GM12872 (cell line): ENCODE data around the gene MRTFB.

Experiments
- CTCF ChIP-seq: IDR thresholded peaks from 3 replicates; pipeline ENCODE4 v1.5.1; 2011; ENCODE audit warnings: low read depth, mild to moderate bottlenecking, low read length, moderate library complexity; ENCODE audit not compliant: insufficient read depth

MRTFB gene

DNA sequence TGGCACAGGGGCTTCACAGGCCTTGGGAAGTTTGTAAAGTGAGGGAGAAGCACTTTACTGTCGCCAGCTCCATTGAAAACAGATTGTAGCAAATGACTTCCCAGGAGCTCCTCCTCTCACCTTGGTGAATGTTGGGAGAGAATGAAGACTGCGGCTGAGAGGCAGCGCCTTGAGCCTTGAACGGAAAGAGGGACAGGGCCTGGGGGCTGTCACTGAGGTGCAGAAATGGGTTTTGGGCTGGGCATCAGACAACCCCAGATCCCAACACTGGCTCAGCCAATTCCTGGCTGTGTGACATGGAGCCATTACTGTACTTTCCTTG lies 603 bp upstream of the MRTFB start:
- no peak for TF ChIP-seq CTCF

- TF ChIP-seq CTCF: no peak
These were observed 605 bp downstream of the MRTFB start for GRCh38 chr16:14071576-14072271.

DNA sequence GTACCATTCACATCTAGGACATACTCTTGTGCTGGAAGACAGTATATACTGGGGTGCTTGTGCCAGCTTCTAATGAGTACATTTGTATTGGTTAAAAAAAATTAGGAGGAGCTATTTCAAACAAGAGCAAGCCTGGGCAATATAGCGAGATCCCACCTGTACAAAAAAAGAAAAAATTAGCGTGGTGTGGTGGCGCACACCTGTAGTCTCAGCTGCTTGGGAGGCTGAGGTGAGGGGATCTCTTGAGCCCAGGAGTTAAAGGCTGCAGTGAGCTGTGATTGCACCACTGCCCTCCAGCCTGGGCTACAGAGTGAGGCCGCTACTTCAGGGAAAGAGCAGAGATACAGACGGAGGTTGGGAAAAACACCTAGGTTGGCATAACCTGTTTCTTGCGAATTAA lies 1.2 kb downstream of the MRTFB start:
- no peak for TF ChIP-seq CTCF

DNA sequence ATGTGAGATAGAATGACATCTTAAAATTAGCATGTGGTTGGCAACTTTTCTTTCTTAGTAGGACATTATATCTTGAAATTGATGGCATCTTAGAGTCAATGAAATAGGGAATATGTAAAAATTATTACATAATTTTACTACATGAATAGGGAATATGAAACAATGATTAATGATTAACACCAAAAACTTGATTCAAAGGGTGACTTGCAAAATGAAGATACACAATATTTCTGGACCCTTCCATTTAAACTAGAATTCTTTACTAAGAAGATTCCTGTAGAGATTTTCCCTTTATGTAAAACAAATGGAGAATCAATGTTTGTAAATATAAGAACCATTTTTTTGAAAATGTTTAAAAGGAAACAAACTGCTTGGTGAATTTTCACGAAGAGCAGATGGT lies 3.4 kb downstream of the MRTFB start:
- no peak for TF ChIP-seq CTCF

GRCh38 chr16:14077918-14078317 lies 6.8 kb downstream of the MRTFB start:
- TF ChIP-seq CTCF: no peak

- TF ChIP-seq CTCF: no peak
These were observed 15.4 kb downstream of the MRTFB start for GRCh38 chr16:14086477-14086876.

DNA sequence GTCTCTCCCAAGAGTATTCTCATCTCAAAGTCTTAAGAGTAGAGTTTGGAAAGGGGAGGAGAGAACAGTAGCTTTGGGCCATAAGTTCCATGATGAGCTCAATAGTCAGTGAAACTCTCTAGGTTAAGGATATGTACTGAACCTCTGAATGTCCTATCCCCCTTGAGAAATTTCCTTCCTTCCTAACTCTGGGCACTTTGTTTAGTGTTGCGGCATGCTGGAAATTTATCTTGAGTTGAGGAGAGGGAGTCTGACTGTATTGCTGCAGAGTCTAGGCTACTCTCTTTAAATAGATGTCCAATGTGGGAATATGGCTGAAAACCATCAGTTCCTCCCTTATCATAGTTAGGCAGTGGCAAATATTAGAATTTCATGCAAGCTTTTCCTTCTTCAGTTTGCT lies 16.1 kb downstream of the MRTFB start:
- TF ChIP-seq CTCF: no peak
